ENCODE measurements around the gene RNF223.

Gene RNF223

DNA sequence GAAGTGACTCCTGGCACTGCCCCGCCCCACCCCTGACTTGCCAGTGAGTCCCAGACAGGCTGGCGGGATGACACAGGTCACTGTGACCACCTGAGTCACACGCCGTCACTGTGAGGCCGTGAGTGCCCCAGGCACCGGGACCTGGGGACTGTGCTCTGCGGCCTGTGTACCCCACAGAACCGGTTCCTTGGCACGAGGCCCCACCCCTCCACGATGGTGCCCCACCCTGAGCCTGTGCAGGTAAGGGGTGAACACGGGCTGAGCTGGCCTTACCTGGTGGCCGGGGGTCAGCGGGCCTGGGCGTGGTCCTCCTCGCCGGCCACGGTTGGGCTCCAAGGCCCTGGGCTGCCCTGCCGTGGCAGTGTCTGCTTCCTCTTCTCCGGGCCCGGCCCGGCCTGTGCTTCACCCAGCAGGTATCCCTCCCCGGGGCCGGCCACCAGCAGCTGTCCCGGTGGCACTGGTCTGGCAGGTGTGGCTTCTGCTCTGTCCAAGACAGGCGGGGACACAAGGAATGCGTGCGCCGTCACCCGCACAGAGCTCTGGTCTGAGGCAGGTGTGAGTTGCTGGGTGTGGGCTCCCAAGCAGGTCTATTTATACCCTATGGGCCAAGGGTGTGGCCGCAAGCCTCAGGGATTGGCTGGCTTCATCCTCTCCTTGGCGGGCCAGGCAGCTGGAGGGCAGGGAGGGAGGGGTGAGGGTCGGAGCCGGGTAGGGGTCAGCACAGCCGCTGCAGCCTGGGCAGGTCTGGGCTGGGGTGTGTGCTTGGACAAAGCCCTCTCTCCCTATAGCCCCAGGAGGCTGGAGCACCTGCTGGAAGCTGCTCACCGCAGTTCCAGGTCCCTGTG lies at the start of gene RNF223:
RNF223 (minus strand) TSS at position 564 of the 845 bp plus-strand sequence. CDS start 1,740 bp downstream, outside the sequence.
- no peak for DNase-seq

GRCh38 chr1:1122981-1123480 lies 48.9 kb upstream of the RNF223 start:
- no peak for DNase-seq

DNA sequence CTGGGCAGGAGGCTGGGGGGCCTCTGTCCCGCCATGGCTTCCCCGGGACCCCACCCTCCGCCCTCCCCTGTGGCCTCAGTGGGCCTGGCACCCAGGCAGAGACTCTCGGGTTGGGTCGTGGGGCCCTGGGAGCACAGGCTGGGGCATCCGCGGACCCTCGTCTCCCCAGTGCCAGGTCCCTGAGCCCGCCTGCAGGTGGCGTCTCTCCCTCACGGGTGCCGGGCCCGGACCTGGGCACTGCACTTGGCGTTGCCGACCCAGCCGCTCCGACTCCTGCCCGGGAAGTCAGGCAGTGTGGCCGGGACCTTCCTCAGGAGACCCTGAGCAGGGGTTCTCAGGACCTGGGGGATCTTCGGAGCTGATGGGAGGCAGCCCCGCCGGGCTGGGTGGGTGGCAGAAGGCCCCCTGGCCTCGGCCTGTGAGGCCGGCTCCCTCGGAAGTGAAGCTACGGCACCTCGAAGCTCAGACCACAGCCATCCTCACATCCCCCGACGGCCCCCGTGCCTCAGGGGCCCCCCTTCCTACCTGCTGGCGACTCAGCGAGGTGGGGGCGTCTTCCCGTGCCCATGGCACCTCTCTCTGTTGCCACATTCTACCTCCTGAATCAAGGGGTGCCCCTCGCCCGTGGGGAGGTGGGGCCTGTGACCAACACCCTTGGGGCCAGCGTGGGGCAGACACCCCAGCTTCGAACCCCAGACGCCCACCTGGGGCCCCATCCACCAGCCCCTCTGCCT lies 48.1 kb upstream of the RNF223 start:
- peak; percentile 91 for DNase-seq

GRCh38 chr1:1121611-1122077 lies 47.5 kb upstream of the RNF223 start:
- no peak for DNase-seq

GRCh38 chr1:1120866-1121591 lies 46.9 kb upstream of the RNF223 start:
- DNase-seq: no peak

DNA sequence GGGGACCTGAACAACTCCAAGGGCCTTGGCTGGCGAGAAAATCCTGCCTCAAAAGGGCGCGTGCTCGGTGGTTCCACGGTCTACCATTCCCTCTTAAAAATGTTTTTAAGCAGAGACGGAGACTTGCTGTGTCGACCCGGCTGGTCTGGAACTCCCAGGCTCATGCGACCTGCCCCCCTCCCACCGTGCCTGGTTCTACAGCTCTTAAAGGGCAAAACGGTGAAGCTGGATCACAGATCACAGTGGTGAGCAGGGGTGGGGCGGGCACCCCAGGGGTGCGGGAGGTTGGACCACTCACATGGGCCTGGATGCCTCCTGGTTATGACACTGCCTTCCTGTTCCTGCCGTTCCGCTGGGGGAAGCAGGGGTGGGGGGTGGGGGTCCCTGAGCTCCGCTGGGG lies 46.0 kb upstream of the RNF223 start:
- no peak for DNase-seq

DNA sequence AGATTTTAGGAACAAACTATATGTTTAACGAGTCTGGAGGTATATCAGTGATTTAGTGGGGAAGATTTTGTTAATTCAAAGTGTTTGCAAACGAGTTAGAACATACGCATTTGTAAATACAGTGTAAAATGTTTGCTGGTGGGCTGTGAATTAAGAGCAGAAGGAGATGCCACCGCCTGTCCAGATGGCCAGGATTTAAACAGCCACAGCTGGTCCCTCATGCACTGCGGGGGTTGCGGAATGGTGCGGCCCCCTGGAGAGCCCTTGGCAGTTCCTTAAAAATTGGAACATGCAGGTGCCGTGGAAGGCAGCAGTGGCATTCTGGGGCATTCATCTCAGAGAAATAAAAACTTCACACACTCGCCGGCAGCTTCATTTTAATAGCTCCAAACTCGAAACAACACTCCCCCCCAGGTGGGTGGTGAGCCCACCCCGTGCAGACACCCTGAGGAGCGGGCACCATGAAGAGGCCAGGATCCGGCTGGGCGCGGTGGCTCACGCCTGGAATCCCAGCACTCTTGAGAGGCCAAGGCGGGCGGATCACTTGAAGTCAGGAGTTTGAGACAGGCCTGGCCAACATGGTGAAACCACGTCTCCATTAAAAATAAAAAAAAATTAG lies 45.3 kb upstream of the RNF223 start:
- DNase-seq: no peak

- no peak for DNase-seq
Measured at GRCh38 chr1:1118876-1119220, 44.7 kb upstream of the RNF223 start.

DNA sequence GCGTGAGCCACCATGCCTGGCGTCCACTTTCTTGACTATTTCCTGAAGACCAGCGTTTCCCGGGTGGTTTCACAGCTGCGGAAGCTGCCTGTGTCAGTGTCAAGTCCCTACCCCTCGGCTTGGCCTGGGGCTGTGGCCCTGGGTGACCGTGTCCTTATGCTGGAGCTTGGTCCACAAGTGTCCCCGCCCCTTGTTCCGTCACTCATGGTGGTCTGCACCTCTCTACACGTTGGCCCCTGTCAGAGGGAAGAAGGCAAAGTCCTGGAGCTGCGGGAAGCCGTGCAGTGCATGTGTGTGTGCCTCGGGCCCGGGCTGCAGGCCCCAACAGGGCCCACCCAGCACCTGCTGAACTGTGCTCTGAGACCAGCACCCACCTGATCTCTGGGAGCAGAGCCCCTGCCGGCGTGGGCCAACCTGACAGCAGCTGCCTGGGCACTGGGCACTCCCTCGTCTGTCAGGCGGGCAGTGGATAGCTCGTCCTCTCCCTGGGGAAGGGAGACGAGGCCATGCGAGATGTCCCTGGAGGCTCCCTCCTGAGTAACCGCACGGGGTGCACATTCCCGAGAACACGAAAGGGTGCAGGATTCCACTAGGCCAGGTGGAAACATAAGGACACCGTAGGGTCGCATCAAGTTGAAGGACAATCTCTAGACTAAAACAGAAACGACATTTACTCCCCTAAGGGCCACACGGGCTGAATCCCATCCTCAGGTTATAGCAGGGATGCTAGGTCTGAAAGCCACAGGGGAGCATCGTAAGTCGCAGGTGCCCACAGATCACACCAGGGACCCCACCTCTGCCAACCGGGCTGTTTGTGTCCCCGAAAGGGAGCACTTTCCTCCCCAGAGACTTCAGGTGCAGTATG lies 44.1 kb upstream of the RNF223 start:
- DNase-seq: no peak

- DNase-seq: no peak
Measured at GRCh38 chr1:1117469-1117831, 43.3 kb upstream of the RNF223 start.

DNA sequence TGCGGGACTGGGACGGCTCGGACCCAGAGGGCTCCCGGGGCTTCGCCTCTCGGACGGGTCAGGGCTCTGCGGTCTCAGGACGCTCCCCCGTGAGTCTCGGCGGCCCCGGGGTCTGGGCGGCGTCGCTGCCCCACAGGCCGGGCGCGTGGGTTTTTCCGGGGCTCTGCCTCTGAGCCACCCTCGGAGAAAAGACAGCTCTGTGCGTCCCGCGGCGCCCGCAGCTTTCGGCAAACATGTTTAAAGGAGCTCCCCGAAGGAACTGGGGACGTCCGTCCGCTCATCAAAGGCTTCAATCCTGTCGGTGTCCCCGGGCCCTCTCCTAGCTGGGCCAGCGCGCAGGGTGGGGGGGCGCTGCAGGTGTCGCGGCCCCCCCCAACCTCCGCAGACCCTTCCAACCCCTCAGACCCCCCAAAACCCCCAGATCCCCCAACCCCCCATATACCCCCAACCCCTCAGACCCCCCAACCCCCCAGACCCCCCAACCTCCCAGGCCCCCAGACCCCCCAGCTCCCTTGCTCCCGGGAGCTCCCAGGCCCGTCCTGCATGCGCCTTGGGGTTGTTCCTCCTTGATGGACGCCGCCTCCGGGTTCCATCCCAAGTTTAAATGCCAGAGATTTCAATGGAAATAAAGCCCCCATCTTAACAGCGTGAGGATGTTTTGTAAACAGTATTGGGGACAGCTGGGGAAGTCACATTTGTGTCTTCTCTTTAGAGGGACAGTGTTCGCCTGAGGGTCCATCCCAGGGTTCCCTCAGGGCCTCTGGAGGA lies 42.8 kb upstream of the RNF223 start:
- peak; percentile 55 for DNase-seq

DNA sequence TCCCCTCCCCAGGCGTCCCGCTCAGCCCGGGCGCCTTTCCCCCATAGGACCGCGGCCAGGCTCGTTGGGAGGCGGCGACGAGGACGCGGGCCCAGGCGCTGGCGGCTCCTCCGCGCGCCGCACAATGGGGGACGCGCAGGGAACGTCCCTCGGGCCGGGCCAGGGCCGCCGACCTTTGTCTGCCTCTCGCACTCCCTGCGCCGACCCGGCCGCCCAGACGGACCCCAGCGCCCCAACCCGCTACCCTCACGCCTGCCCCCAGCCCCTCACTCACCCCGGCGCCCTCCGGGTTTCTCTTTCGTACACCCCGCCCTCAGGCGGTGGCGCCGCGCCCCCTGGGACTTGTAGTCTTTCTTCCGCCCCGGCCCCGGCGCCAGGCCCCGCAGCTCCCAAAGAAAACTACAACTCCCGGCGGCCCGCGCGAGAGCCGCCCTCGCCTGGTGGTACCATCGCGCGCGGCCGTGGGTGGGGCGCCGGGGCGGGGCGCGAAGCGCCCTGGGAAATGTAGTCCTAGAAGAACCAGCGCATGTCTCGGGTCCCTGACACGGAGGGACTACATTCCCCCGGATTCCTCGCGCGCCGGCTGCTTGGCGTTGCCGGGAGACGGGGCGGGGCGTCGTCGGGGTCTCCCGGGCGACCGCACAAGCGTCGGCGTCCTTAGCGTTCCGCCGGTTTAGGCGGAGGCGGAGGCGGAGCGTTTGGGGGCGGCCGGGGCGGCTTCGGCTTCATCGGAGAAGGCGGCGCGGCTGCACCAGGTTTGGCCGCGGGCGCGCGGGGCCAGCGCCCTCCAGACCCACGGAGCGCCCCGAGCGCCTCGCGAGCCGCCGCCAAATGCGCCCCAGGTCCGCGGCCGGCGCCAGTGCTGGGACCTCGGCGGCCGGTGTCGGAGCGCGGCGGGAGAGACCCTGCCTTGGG lies 41.9 kb upstream of the RNF223 start, which contains the start of gene C1orf159:
C1orf159 (minus strand) TSS at position 304 of the 915 bp plus-strand sequence. CDS start 24,546 bp downstream, outside the sequence.
- peak; percentile 99 for DNase-seq

- DNase-seq: no peak
Measured at GRCh38 chr1:1115136-1115785, 41.2 kb upstream of the RNF223 start.

GRCh38 chr1:1114431-1114830 lies 40.3 kb upstream of the RNF223 start:
- DNase-seq: no peak

DNA sequence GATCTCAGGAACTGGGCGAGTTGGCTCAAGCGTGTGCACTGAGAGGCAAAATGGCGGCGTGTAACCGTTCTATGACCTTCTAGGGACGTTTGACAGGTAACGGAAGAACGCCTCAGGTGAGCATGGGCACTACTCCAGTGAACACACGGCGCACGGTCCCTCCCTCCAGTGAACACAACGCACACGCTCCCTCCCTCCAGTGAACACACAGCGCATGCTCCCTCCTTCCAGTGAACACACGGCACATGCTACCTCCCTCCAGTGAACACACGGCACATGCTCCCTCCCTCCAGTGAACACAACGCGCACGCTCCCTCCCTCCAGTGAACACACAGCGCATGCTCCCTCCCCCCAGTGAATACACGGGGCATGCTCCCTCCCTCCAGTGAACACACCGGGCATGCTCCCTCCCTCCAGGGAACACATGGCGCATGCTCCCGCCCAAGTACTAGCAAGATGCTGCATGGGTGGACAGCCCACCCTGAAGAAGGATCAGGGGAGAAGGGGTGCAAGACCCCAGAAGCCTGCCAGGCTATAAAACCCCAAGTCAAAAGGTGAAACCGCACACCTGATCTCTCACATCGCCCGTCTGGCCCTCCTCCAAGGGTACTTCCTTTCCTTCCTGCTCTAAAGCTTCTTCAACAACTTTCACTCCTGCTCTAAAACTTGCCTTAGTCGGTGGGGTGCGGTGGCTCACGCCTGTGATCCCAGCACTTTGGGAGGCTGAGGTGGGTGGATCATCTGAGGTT lies 38.3 kb upstream of the RNF223 start:
- no peak for DNase-seq

DNA sequence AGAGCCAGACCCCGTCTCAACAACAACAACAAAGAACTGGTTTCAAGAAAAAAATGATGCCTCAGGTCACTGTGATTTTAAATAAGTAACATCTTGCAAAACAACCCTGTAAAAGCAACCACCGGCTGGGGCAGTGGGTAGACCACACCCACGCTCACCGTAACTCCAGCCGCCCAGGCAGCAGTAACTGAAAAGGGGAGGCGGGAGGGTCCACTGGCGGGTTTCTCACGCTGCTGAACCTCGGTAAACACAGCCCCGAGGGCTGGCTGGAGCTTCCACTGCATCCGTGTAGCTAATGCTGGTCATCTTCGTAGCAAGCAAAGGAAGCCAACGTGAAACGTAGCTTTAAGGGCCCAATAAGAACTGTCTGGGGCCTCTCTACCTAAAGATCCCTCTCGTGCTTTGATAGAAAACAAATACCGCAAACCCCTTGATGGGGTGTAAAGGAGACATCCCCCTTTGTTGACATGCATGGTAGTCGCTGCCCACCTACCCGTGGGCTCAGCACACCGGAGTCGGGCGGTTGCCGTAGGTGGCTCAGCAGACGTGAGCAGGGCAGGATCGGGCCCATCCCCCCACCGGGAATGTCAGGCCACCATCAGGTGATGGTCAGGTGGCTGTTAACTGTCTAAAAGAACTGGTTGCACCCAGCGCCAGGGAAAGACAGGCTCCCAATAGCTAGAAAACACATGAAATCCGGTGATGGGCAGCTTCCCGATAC lies 37.6 kb upstream of the RNF223 start:
- DNase-seq: no peak

DNA sequence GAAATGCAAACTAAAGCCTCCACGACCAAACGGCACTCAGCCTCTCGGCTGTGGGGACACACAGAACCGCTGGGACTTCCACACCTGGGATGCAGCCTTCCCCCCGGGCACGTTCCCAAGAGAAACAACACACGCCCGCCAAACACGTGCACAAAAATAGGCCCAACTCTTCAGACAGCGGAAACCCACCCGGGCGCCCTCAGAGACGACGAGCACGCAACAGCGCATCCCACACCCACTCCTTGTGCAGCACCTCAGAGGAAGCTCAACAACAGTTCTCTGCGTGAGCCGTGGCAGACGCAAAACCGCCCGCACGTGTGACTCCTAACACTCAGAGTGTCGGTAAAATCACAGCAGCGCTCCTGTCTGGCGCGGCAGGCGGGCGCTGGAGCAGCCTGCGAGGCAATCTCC lies 36.5 kb upstream of the RNF223 start:
- DNase-seq: no peak

GRCh38 chr1:1109743-1110142 lies 35.6 kb upstream of the RNF223 start:
- DNase-seq: no peak
